SU-DHL-6 (cell line): ENCODE measurements around the gene ULK1.

Experiments used
- EZH2phosphoT487 ChIP-seq: fragments of 200-600 bp; sonication (generic), shearing (Covaris generic); conservative IDR thresholded peaks from 2 replicates; pipeline ENCODE4 v1.6.1; 2018; ENCODE audit warnings: mild to moderate bottlenecking, antibody characterized with exemption, low read length, moderate library complexity, mixed read lengths
- TF ChIP-seq, protein P1 (sequence below): fragments of 200-600 bp; sonication (generic); IDR thresholded peaks from one replicate; pipeline ENCODE4 v1.5.1; 2017; ENCODE audit warnings: antibody characterized with exemption, mild to moderate bottlenecking, low read length, moderate library complexity; ENCODE audit not compliant: insufficient read depth, poor library complexity, severe bottlenecking

DNA sequence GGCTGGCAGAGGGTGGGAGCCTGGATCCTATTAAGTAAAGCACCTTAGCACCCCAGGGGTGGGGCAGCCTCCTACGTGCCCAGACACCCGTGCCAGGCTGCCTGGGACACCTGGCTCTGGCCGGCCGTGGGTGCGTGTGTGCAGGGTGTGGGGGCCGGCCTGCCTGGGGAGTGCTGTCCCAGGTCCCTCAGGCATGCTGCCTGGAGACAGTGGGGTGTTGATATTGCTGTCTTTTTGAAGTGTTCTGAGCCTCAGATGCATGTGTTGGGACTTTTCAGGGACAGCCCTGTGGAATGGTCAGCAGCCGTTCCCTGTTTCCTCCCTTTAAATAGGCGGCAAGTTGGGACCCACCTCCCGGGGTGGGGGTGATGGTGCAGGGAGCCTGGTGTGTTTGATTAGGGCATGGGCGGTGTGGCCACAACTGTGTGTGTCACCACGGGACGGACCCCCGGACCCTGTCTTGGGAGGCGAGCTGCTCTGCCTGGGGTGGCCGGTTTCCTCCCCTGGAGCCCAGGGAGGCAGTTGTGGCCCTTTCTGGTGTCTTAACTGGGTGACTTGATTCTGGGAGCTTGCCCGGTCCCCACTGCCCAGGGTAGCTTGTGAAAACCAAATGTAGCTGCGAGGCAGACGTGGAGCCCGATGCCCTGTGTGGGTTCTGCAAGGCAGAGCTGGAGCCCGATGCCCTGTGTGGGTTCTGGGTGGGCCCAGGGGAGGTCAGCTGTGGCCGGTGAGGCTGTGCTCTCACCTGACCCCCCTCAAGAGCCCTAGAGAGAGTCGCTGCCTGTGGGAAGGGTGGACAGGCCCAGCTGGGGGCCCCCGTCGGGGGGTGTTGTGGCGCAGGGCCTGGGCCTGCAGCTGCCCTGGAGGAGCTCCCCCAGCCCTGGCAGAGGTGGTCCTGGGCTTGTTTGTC is 8.2 kb downstream of the ULK1 start:
- TF ChIP-seq, protein P1, sequence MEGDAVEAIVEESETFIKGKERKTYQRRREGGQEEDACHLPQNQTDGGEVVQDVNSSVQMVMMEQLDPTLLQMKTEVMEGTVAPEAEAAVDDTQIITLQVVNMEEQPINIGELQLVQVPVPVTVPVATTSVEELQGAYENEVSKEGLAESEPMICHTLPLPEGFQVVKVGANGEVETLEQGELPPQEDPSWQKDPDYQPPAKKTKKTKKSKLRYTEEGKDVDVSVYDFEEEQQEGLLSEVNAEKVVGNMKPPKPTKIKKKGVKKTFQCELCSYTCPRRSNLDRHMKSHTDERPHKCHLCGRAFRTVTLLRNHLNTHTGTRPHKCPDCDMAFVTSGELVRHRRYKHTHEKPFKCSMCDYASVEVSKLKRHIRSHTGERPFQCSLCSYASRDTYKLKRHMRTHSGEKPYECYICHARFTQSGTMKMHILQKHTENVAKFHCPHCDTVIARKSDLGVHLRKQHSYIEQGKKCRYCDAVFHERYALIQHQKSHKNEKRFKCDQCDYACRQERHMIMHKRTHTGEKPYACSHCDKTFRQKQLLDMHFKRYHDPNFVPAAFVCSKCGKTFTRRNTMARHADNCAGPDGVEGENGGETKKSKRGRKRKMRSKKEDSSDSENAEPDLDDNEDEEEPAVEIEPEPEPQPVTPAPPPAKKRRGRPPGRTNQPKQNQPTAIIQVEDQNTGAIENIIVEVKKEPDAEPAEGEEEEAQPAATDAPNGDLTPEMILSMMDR, result no peak
- TF ChIP-seq EZH2phosphoT487, result no peak
